RWPE2 (cell line): ENCODE data around the gene DBNL.

Experiments
- ATAC-seq: fragments of 200-7000 bp; cut with Tn5 transposase; 3 replicates; pipeline ENCODE4 v1.9.1; 2021; ENCODE audit warnings: low read depth
- DNase-seq: peaks from one replicate; pipeline ENCODE4 v3.0.0-alpha.2; 2020; ENCODE audit warnings: low spot score
- H3K27ac ChIP-seq: fragments of 450-650 bp; 2 replicates; pipeline ENCODE4 v1.5.1; 2017; ENCODE audit warnings: mild to moderate bottlenecking; ENCODE audit not compliant: poor library complexity, severe bottlenecking
- H3K27me3 ChIP-seq: fragments of 250-450 bp; sonication (Bioruptor Pico); 2 replicates; pipeline ENCODE4 v1.5.1; 2021; ENCODE audit warnings: mild to moderate bottlenecking, moderate library complexity; ENCODE audit not compliant: insufficient read depth, poor library complexity, severe bottlenecking
- H3K36me3 ChIP-seq: fragments of 250-450 bp; sonication (Bioruptor Pico); 2 replicates; pipeline ENCODE4 v1.5.1; 2020; ENCODE audit warnings: low read depth, mild to moderate bottlenecking, moderate library complexity
- H3K4me1 ChIP-seq: fragments of 250-450 bp; sonication (Bioruptor Pico); 2 replicates; pipeline ENCODE4 v1.5.1; 2021; ENCODE audit warnings: mild to moderate bottlenecking, moderate library complexity; ENCODE audit not compliant: insufficient read depth, poor library complexity, severe bottlenecking
- H3K4me3 ChIP-seq: fragments of 250-450 bp; sonication (Bioruptor Pico); 2 replicates; pipeline ENCODE4 v1.5.1; 2021; ENCODE audit warnings: mild to moderate bottlenecking, moderate library complexity; ENCODE audit not compliant: severe bottlenecking
- H3K9me3 ChIP-seq: fragments of 250-450 bp; sonication (Bioruptor Pico); 2 replicates; pipeline ENCODE4 v1.5.1; 2021; ENCODE audit warnings: mild to moderate bottlenecking, moderate library complexity; ENCODE audit not compliant: severe bottlenecking
- CTCF ChIP-seq: fragments of 450-650 bp; IDR thresholded peaks from one replicate; pipeline ENCODE4 v1.5.1; 2017; ENCODE audit warnings: mild to moderate bottlenecking, moderate library complexity; ENCODE audit not compliant: poor library complexity, severe bottlenecking

The DBNL gene

GRCh38 chr7:44048031-44048795 lies 3.7 kb downstream of the DBNL start:
- ATAC-seq = no peak
- no peaks in the 10 kb centered on the region for H3K9me3 ChIP-seq
- peaks cover 65% of the 10 kb centered on the region for H3K36me3 ChIP-seq
- H3K27ac ChIP-seq = no peak overlapping the region
- H3K27me3 ChIP-seq = no peaks in the 10 kb centered on the region
- no peak for TF ChIP-seq CTCF
- no peak for DNase-seq
- no peak overlapping the region for H3K4me3 ChIP-seq
- no peaks in the 10 kb centered on the region for H3K4me1 ChIP-seq

DNA sequence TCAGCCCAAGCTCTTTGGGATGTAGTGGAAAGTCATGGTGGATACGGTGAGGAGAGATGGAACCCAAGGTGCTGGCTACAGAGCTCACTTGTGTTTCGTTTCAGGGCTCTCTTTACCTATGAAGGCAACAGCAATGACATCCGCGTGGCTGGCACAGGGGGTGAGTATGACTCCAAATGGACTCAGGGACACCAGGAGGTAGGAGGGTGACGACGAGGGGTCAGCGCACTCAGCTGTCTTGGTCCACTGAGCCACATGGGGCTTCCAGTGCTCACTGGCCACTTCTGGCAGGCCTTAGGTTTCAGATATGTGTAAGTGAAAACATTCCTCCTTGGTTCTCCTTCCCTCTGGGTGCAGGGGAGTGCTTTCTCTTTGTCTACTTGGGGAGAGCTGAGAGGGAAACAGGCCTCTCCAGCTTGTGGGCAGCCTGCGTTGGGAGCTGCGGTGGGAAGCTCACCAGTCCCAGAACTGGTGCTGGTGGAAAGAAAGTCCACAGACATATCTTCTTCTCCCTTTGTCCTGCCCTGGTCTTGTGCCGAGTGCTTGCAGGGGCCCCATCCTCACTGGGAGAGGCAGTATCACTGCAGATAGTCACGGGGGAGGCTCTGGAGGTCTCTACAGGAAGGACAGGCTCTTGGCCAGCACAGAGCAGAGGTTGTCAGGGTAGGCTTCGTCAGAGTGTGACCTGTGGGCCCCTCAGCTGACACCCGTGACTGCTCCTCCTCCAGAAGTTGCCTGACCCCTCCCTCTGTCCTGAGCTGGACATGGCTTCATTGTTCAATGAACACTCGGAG lies 5.8 kb downstream of the DBNL start:
- Histone ChIP-seq H3K9me3 (no peaks in the 10 kb centered on the region), H3K36me3 (peaks cover 86% of the 10 kb centered on the region), H3K4me1 (no peaks in the 10 kb centered on the region), H3K27ac (no peak overlapping the region), H3K27me3 (no peaks in the 10 kb centered on the region), H3K4me3 (no peak overlapping the region)
- ATAC-seq = no peak
- TF ChIP-seq CTCF = no peak
- no peak for DNase-seq

DNA sequence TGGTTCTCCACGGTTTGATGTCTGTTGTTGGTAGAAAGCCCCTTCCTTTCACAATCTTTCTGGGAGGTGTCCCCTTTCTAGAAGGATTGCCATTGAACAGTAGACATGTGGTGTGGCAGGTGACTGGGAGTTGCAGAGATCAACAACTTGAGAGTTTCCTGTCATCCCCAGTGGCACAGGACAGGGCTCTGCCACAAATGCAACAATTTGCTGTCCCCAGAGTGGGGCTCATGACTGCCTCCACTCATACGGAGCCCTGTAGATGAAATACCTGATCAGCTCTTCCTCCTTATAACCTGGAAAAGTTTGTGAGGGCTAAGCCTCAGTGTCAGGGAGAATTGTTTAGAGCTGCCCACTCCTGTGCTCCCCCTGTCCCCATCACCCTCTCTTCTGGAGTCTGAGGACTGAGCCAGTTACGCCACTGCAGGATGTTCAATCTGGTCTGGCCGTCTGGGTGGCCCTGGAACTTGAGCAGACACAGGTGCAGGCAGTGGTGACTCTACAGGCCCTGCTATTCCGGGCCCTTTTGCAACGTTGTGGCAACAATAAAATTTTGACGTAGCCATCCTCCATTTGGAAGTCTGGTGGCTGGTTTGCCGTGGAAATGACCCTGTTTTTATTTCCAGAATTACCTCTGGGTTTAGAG lies 6.5 kb downstream of the DBNL start:
- Histone ChIP-seq H3K36me3 (peaks cover 93% of the 10 kb centered on the region), H3K27me3 (no peaks in the 10 kb centered on the region), H3K4me1 (no peaks in the 10 kb centered on the region), H3K4me3 (no peak overlapping the region), H3K9me3 (no peaks in the 10 kb centered on the region), H3K27ac (no peak overlapping the region)
- DNase-seq = no peak
- TF ChIP-seq CTCF = no peak
- ATAC-seq = no peak

DNA sequence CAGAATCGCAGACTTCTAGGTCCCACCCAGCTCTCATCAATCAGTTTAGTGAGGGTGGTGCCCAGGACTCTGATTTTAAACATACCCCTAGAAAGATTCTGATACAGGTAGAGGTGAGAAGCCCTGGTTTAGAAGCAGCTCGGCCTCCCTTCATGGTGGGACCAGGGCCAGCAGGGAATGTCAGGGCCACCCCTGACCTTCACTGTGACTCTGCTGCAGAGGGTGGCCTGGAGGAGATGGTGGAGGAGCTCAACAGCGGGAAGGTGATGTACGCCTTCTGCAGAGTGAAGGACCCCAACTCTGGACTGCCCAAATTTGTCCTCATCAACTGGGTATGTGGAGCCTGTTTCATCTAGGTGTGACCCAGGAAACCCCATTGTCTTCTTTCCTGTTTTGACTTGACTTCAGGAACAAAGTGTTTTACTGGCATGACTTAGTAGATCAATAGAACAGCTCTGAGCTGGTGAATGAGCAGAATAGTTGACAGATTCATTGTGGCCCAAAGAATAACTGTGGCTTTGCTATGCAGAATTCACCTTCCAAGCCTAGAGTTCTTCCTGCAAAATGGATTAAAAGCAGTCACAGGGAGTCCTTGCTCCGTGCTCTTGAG lies 7.2 kb downstream of the DBNL start:
- no peaks in the 10 kb centered on the region for H3K9me3 ChIP-seq
- no peaks in the 10 kb centered on the region for H3K4me1 ChIP-seq
- no peaks in the 10 kb centered on the region for H3K27me3 ChIP-seq
- H3K36me3 ChIP-seq = peaks cover 93% of the 10 kb centered on the region
- TF ChIP-seq CTCF = no peak
- ATAC-seq = no peak
- no peak overlapping the region for H3K4me3 ChIP-seq
- no peak for DNase-seq
- H3K27ac ChIP-seq = no peak overlapping the region
